Endothelial cell (in vitro differentiated cells): ENCODE data around the gene MAJIN. TPM values are rescaled to one million over a fixed set of nuclear protein-coding genes. Genes with fewer than 3 reads are reported as not detected.
A peak's percentile ranks its signal among the peaks of the same experiment; 100 is the strongest.

ENCODE experiments used
- DNase-seq: peaks from one replicate; pipeline ENCODE4 v3.0.0; 2021; ENCODE audit warnings: low spot score
- H3K27ac Mint-ChIP-seq: one replicate; pipeline ENCODE4 v1.8.0; 2021; ENCODE audit warnings: mixed read lengths, inconsistent platforms; ENCODE audit not compliant: unreplicated experiment
- H3K27me3 Mint-ChIP-seq: one replicate; pipeline ENCODE4 v1.8.0; 2021; ENCODE audit warnings: mild to moderate bottlenecking, moderate library complexity, mixed read lengths, inconsistent platforms; ENCODE audit not compliant: unreplicated experiment
- H3K36me3 Mint-ChIP-seq: one replicate; pipeline ENCODE4 v1.8.0; 2021; ENCODE audit warnings: mild to moderate bottlenecking, low read depth, mixed read lengths, inconsistent platforms; ENCODE audit not compliant: unreplicated experiment
- H3K4me1 Mint-ChIP-seq: one replicate; pipeline ENCODE4 v1.8.0; 2021; ENCODE audit warnings: mild to moderate bottlenecking, mixed read lengths, inconsistent platforms; ENCODE audit not compliant: unreplicated experiment
- H3K4me3 Mint-ChIP-seq: one replicate; pipeline ENCODE4 v1.8.0; 2021; ENCODE audit warnings: mild to moderate bottlenecking, mixed read lengths, inconsistent platforms; ENCODE audit not compliant: unreplicated experiment
- H3K9me3 Mint-ChIP-seq: one replicate; pipeline ENCODE4 v1.8.0; 2021; ENCODE audit warnings: mixed read lengths, inconsistent platforms; ENCODE audit not compliant: unreplicated experiment
- CTCF ChIP-seq: fragments of 200-600 bp; sonication (generic); IDR thresholded peaks from one replicate; pipeline ENCODE4 v1.5.0; 2021; ENCODE audit warnings: antibody characterized with exemption; ENCODE audit not compliant: unreplicated experiment
- total RNA-seq: library from RNA; stranded (reverse); fragmentation: NEBNext Ultra II Directional; extraction: Animal tissue kit (Norgen Biotek cat#: 25700); gene quantifications from one replicate; pipeline ENCODE4 v1.2.1, GENCODE V29; 2021; ENCODE audit not compliant: unreplicated experiment

Gene MAJIN
- total RNA-seq, 1 donor from 2014 or later: not detected

DNA sequence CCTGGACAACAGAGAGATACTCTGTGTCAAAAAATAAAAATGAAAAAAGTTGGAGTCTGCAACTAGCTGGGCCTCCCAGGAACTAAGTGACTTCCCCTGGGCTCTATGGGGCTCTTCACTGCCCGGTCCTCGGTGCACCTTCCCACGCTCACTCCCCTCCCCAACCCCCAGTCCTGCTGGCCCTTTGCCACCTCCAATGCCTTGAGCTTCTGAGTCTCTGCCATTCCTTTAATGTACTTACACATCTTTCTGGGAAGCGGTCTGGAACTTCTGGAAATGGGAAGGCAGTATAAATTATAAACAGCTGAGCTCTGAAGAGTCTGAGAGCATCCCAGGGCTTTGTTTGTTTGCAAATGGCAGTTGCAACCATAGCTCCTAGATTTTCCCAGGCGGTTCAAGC, 30.8 kb upstream of the MAJIN start:
- Mint-ChIP-seq H3K27me3 (peaks cover 8% of the 10 kb centered on the region), H3K4me1 (no peaks in the 10 kb centered on the region), H3K36me3 (no peaks in the 10 kb centered on the region), H3K9me3 (no peaks in the 10 kb centered on the region), H3K4me3 (no peak overlapping the region), H3K27ac (no peak overlapping the region)
- no peak for TF ChIP-seq CTCF
- no peak for DNase-seq

GRCh38 chr11:64999478-64999877, 27.6 kb upstream of the MAJIN start:
- no peak for DNase-seq
- no peak overlapping the region for H3K4me3 Mint-ChIP-seq
- TF ChIP-seq CTCF: no peak
- no peaks in the 10 kb centered on the region for H3K36me3 Mint-ChIP-seq
- no peaks in the 10 kb centered on the region for H3K9me3 Mint-ChIP-seq
- peaks cover 2% of the 10 kb centered on the region for H3K27me3 Mint-ChIP-seq
- no peak overlapping the region for H3K27ac Mint-ChIP-seq
- peaks cover 4% of the 10 kb centered on the region for H3K4me1 Mint-ChIP-seq

- H3K9me3 Mint-ChIP-seq: no peaks in the 10 kb centered on the region
- peaks cover 4% of the 10 kb centered on the region for H3K4me1 Mint-ChIP-seq
- H3K4me3 Mint-ChIP-seq: no peak overlapping the region
- DNase-seq: no peak
- H3K36me3 Mint-ChIP-seq: no peaks in the 10 kb centered on the region
- H3K27me3 Mint-ChIP-seq: peaks cover 4% of the 10 kb centered on the region
- H3K27ac Mint-ChIP-seq: no peak overlapping the region
- no peak for TF ChIP-seq CTCF
Measured at GRCh38 chr11:64998690-64999431, 27.0 kb upstream of the MAJIN start.

- DNase-seq: no peak
- H3K27me3 Mint-ChIP-seq: peaks cover 4% of the 10 kb centered on the region
- no peaks in the 10 kb centered on the region for H3K36me3 Mint-ChIP-seq
- H3K9me3 Mint-ChIP-seq: no peaks in the 10 kb centered on the region
- TF ChIP-seq CTCF: no peak
- peak overlapping the region; percentile 0 for H3K4me3 Mint-ChIP-seq
- no peak overlapping the region for H3K27ac Mint-ChIP-seq
- H3K4me1 Mint-ChIP-seq: peaks cover 4% of the 10 kb centered on the region
Measured at GRCh38 chr11:64998141-64998540, 26.2 kb upstream of the MAJIN start.

DNA sequence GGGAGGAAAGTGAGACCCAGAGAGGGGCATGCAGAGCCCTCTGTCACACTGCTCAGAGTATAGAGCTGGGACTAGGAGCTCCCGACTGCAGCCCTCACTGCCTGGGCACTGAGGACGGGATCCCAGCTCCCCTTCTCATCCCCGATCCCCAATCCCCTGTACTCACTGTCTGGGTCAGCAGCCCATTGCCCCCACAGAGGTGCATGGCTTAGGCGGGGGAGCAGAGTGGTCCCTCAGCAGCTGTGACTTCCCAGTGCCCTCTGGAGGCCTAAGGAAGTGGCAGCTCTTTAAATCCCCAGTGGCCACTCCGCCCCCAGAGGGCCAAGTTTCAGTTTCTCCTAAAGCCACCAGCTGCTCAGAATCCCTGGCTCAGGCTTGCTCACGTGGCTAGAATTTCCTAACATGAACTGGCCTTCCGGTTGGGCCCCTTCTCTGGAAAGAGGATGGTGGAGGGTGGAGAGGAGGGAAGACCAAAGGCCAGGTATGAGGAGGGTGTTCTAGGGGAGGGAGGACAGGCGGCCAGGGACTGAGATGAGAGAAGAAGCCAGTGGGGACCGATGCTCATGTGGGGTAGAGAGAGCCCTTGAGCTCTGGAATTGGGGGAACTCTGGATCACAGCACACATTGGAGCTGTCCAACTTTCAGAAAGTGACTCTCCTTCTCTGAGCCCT, 24.9 kb upstream of the MAJIN start, which contains the start of gene BATF2:
BATF2 (minus strand) TSS at position 262 of the 671 bp plus-strand sequence; CDS start at position 205, 57 bp downstream.
- no peak for TF ChIP-seq CTCF
- H3K27ac Mint-ChIP-seq: no peak within 1 kb of the TSS
- peaks cover 4% of the 10 kb centered on the region for H3K27me3 Mint-ChIP-seq
- H3K9me3 Mint-ChIP-seq: no peaks in the 10 kb centered on the region
- peaks cover 4% of the 10 kb centered on the region for H3K4me1 Mint-ChIP-seq
- H3K36me3 Mint-ChIP-seq: no peaks in the 10 kb centered on the region
- H3K4me3 Mint-ChIP-seq: no peak within 1 kb of the TSS
- peak; percentile 59 for DNase-seq
